Caco-2 (cell line): Measurements from ENCODE around the gene BCORL1. TPM values are rescaled to one million over a fixed set of nuclear protein-coding genes. Genes with fewer than 3 reads are reported as not detected.

Source experiments
- BruUV-seq: library from RNA; stranded (reverse); fragments of 400-500 nt; replicated peaks from 2 replicates; lab custom pipeline; 2021; lab: Mats Ljungman, UMichigan
- CTCF ChIA-PET: fragments of 300-600 bp; sonication (Branson Sonifier 250); formaldehyde crosslinking; loops from one replicate; lab custom pipeline; 2022; ENCODE audit warnings: antibody characterized with exemption; lab: Charles Lee
- POLR2A ChIA-PET: fragments of 300-600 bp; sonication (Branson Sonifier 250); formaldehyde crosslinking; loops from one replicate; lab custom pipeline; 2022; ENCODE audit warnings: antibody characterized with exemption; lab: Charles Lee
- DNase-seq, 2 experiments: peaks; one replicate each; pipeline versions ENCODE4 v3.0.0 to v3.0.0-alpha.2; 2020 to 2022
- H3K27me3 ChIP-seq: replicated peaks from 2 replicates; pipeline ENCODE4 v1.6.0; 2011; ENCODE audit warnings: low read length; ENCODE audit not compliant: control insufficient read depth, insufficient read depth
- H3K36me3 ChIP-seq: 2 replicates; pipeline ENCODE4 v1.5.1; 2011; ENCODE audit warnings: low read length; ENCODE audit not compliant: control insufficient read depth, insufficient read depth
- H3K4me1 ChIP-seq: fragments of 250-450 bp; sonication (Bioruptor Pico); 2 replicates; pipeline ENCODE4 v1.5.1; 2020; ENCODE audit warnings: mild to moderate bottlenecking
- H3K4me3 ChIP-seq: 2 replicates; pipeline ENCODE4 v1.5.1; 2011; ENCODE audit warnings: low read depth, mild to moderate bottlenecking, control low read depth, low read length
- H3K9me3 ChIP-seq: fragments of 250-450 bp; sonication (Bioruptor Pico); 2 replicates; pipeline ENCODE4 v1.5.1; 2020; ENCODE audit warnings: mild to moderate bottlenecking, moderate library complexity
- H3K27ac Mint-ChIP-seq: one replicate; pipeline ENCODE4 v1.8.0; 2022; ENCODE audit warnings: mixed read lengths; ENCODE audit not compliant: unreplicated experiment
- H3K27me3 Mint-ChIP-seq: one replicate; pipeline ENCODE4 v1.8.0; 2022; ENCODE audit warnings: mixed read lengths; ENCODE audit not compliant: insufficient read depth, unreplicated experiment
- H3K36me3 Mint-ChIP-seq: one replicate; pipeline ENCODE4 v1.8.0; 2022; ENCODE audit warnings: mild to moderate bottlenecking, mixed read lengths; ENCODE audit not compliant: insufficient read depth, unreplicated experiment
- H3K4me1 Mint-ChIP-seq: one replicate; pipeline ENCODE4 v1.8.0; 2022; ENCODE audit warnings: low read depth, mixed read lengths; ENCODE audit not compliant: unreplicated experiment
- H3K4me3 Mint-ChIP-seq: one replicate; pipeline ENCODE4 v1.8.0; 2022; ENCODE audit warnings: mild to moderate bottlenecking, moderate library complexity, mixed read lengths; ENCODE audit not compliant: unreplicated experiment
- H3K9me3 Mint-ChIP-seq: one replicate; pipeline ENCODE4 v1.8.0; 2022; ENCODE audit warnings: mixed read lengths; ENCODE audit not compliant: unreplicated experiment
- CTCF ChIP-seq, 2 experiments: fragments of 200-600 bp in 1 of 2; IDR thresholded peaks; 1 replicate in 1 of 2; 2 replicates in 1 of 2; pipeline versions ENCODE4 v1.5.1 to v1.8.0; 2011 to 2022; ENCODE audit warnings: antibody characterized with exemption in 1 of 2, control low read depth in 1 of 2, inconsistent platforms in 1 of 2, low read depth in 1 of 2, low read length in 1 of 2, mild to moderate bottlenecking in 1 of 2, moderate library complexity in 1 of 2; ENCODE audit not compliant: insufficient read depth in 1 of 2, severe bottlenecking in 1 of 2, unreplicated experiment in 1 of 2
- intact Hi-C: fragments of 100-400 bp; cut with micrococcal nuclease; formaldehyde crosslinking; loops from one replicate; pipeline ENCODE4 v1.10.0; 2022; ENCODE audit not compliant: unreplicated experiment
- total RNA-seq: library from RNA; stranded (reverse); gene quantifications from 2 replicates; pipeline ENCODE4 v1.2.3, GENCODE V29; 2022

The BCORL1 gene
- total RNA-seq, 1 experiment from 2014 or later = 19.8 TPM

- Mint-ChIP-seq H3K4me1 (peaks cover 6% of the 10 kb centered on the region), H3K4me3 (no peak overlapping the region), H3K27me3 (no peaks in the 10 kb centered on the region), H3K9me3 (no peaks in the 10 kb centered on the region), H3K36me3 (peaks cover 18% of the 10 kb centered on the region), H3K27ac (no peak overlapping the region)
- CTCF ChIA-PET = no interaction called here
- no peaks in the 10 kb centered on the region for H3K4me1 ChIP-seq
- no peak for TF ChIP-seq CTCF (IDR thresholded peaks at IDR 0.05; ENCODE audit: insufficient read depth in 1 of 2, low read depth in 1 of 2, low read length in 1 of 2, severe bottlenecking in 1 of 2, unreplicated experiment in 1 of 2)
- no peak overlapping the region for H3K4me3 ChIP-seq
- intact Hi-C loops = no loop called here
- no peak for DNase-seq
- H3K27me3 ChIP-seq = no peaks in the 10 kb centered on the region
- H3K36me3 ChIP-seq = no peaks in the 10 kb centered on the region; the same call in none of the 2 replicates
- POLR2A ChIA-PET = no interaction called here
- no peaks in the 10 kb centered on the region for H3K9me3 ChIP-seq
- no TSS peak for BruUV-seq
These were observed 104.2 kb downstream of the BCORL1 start for GRCh38 chrX:130086447-130087206.

- CTCF ChIA-PET = no interaction called here
- Histone ChIP-seq H3K27me3 (no peaks in the 10 kb centered on the region), H3K36me3 (no peaks in the 10 kb centered on the region; the same call in 1 of the 2 replicates), H3K9me3 (no peaks in the 10 kb centered on the region), H3K4me3 (no peak overlapping the region), H3K4me1 (no peaks in the 10 kb centered on the region)
- no peak for DNase-seq
- no peak overlapping the region for H3K4me3 Mint-ChIP-seq
- no TSS peak for BruUV-seq
- H3K4me1 Mint-ChIP-seq = peaks cover 6% of the 10 kb centered on the region
- H3K27me3 Mint-ChIP-seq = no peaks in the 10 kb centered on the region
- POLR2A ChIA-PET = no interaction called here
- intact Hi-C loops = no loop called here
- no peak for TF ChIP-seq CTCF (IDR thresholded peaks at IDR 0.05; ENCODE audit: insufficient read depth in 1 of 2, low read depth in 1 of 2, low read length in 1 of 2, severe bottlenecking in 1 of 2, unreplicated experiment in 1 of 2)
- no peaks in the 10 kb centered on the region for H3K9me3 Mint-ChIP-seq
- H3K36me3 Mint-ChIP-seq = peaks cover 4% of the 10 kb centered on the region
- H3K27ac Mint-ChIP-seq = no peak overlapping the region
These were observed 107.9 kb downstream of the BCORL1 start for GRCh38 chrX:130090364-130090763.

GRCh38 chrX:130091980-130092522 is 109.6 kb downstream of the BCORL1 start:
- Histone ChIP-seq H3K27me3 (no peaks in the 10 kb centered on the region), H3K4me1 (no peaks in the 10 kb centered on the region), H3K36me3 (no peaks in the 10 kb centered on the region; the same call in 1 of the 2 replicates), H3K4me3 (no peak overlapping the region), H3K9me3 (no peaks in the 10 kb centered on the region)
- H3K27me3 Mint-ChIP-seq = no peaks in the 10 kb centered on the region
- no peak for TF ChIP-seq CTCF (IDR thresholded peaks at IDR 0.05; ENCODE audit: insufficient read depth in 1 of 2, low read depth in 1 of 2, low read length in 1 of 2, severe bottlenecking in 1 of 2, unreplicated experiment in 1 of 2)
- no peak overlapping the region for H3K27ac Mint-ChIP-seq
- peaks cover 6% of the 10 kb centered on the region for H3K4me1 Mint-ChIP-seq
- H3K36me3 Mint-ChIP-seq = peaks cover 4% of the 10 kb centered on the region
- ChIA-PET CTCF (no interaction called here), POLR2A (no interaction called here)
- intact Hi-C loops = no loop called here
- H3K9me3 Mint-ChIP-seq = no peaks in the 10 kb centered on the region
- H3K4me3 Mint-ChIP-seq = no peak overlapping the region
- DNase-seq = peak in 1 of 2 experiments; percentile 39
- no TSS peak for BruUV-seq
